Large intestine (tissue), 3 donors: Measurements from ENCODE around the gene FOXO3. TPM values are rescaled to one million over a fixed set of nuclear protein-coding genes. Genes with fewer than 3 reads are reported as not detected.
"Not testable (repeated sequence)": the region's sequence is repeated elsewhere in the genome, so short reads cannot be mapped to it uniquely, and the experiment has no call there.

Experiments
- DNase-seq, 2 donors: peaks; one replicate each; pipeline versions ENCODE4 v3.0.0 to v3.0.0-alpha.2; 2013
- H3K27ac ChIP-seq: one replicate; pipeline ENCODE4 v1.5.1; 2013; ENCODE audit warnings: low read length
- H3K27me3 ChIP-seq: 2 replicates; pipeline ENCODE4 v1.6.1; 2013; ENCODE audit warnings: low read length; ENCODE audit not compliant: control insufficient read depth, insufficient read depth
- H3K36me3 ChIP-seq: 2 replicates; pipeline ENCODE4 v1.6.1; 2013; ENCODE audit warnings: low read length; ENCODE audit not compliant: control insufficient read depth, insufficient read depth
- H3K4me1 ChIP-seq: one replicate; pipeline ENCODE4 v1.6.1; 2013; ENCODE audit warnings: low read length; ENCODE audit not compliant: control insufficient read depth, insufficient read depth
- H3K4me3 ChIP-seq: one replicate; pipeline ENCODE4 v1.5.1; 2013; ENCODE audit warnings: low read length
- H3K9me3 ChIP-seq: one replicate; pipeline ENCODE4 v1.6.1; 2013; ENCODE audit warnings: mild to moderate bottlenecking, low read depth, low read length, moderate library complexity; ENCODE audit not compliant: control insufficient read depth
- WGBS: methylation state at CpG from one replicate; pipeline ENCODE4 v1.1.5; 2013; ENCODE audit warnings: low lambda C conversion rate; ENCODE audit not compliant: insufficient coverage; 5-methylcytosine and 5-hydroxymethylcytosine counted together
- polyA plus RNA-seq: library from polyadenylated mRNA; unstranded; fragments of 120-200 nt; gene quantifications from one replicate; pipeline ENCODE4 v1.2.1, GENCODE V29; 2013

Gene FOXO3
- polyA plus RNA-seq, 1 donor = 39.9 TPM

GRCh38 chr6:108650781-108651180, 90.1 kb downstream of the FOXO3 start:
- peaks cover 15% of the 10 kb centered on the region for H3K4me1 ChIP-seq
- WGBS = 89% methylated on average over 3 of the region's 5 CpGs
- H3K27ac ChIP-seq = no peak overlapping the region
- peaks cover 10% of the 10 kb centered on the region for H3K36me3 ChIP-seq
- no peaks in the 10 kb centered on the region for H3K27me3 ChIP-seq
- no peak for DNase-seq
- no peaks in the 10 kb centered on the region for H3K9me3 ChIP-seq
- no peak overlapping the region for H3K4me3 ChIP-seq

DNA sequence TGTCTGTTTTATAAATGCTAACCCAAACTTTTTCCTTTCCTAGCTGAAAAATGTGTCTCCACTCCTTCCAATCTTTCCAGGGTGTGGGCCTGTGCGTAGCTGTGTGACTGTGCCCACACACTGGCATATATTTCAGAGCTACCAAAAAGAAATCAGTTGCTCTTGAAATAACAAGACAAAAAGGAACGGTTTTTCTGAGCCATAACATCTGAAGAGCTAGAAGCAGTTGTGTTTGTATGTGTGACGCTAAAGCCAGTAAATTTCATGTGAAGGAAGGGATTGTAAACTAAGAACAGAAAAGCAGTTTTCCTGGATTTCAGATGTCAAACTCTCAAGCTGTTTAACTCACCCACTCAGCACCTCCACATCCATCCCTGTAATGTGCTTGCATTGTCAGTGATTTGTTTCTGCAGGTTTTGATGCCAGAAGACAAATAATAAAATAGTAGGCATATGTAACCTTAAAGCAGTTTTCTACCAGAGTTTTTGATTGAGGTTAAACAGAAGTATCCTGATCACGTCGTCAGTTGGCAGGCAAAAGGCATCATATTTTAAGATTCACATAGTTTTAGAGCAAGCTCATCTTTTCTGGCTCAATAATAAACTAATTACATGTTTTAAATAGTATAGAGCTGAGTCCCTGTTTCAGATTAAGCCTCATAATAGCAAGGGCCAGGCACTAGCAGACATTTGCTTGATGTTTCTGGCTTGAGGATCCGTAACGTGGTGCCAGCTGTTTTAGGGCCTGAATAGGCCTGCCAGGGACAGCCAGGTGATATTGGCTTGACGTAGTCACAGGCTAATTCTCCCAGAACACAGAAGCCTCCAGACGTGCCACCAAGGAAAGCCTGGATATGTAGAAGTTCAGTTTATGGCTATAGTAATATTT, 90.9 kb downstream of the FOXO3 start:
- no peaks in the 10 kb centered on the region for H3K27me3 ChIP-seq
- peak; percentile 19 to 26 for DNase-seq
- H3K4me1 ChIP-seq = peaks cover 17% of the 10 kb centered on the region
- no peaks in the 10 kb centered on the region for H3K9me3 ChIP-seq
- no peak overlapping the region for H3K27ac ChIP-seq
- H3K4me3 ChIP-seq = no peak overlapping the region
- WGBS = 100% methylated on average over 2 of the region's 9 CpGs
- peaks cover 8% of the 10 kb centered on the region for H3K36me3 ChIP-seq

DNA sequence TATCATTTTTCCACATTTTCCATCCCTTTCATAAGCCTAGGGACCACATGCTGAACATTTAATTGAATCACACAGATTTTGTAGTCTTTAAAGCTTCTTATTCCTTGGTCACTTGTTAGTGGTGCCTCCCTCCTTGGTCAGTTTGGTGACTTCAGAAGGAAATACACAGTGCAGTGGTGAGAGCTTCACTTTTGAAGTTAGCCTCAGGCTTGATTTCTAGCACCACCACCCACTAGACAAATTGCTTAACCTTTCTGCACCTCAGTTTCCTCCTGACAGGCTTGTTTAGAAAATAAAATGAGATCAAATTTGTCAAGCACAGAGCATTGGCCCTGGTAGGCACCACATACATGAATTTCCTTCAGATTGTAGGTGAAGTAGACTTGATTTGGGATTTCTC, 91.7 kb downstream of the FOXO3 start:
- Histone ChIP-seq H3K27ac (no peak overlapping the region), H3K36me3 (peaks cover 6% of the 10 kb centered on the region), H3K9me3 (no peaks in the 10 kb centered on the region), H3K4me3 (no peak overlapping the region), H3K27me3 (no peaks in the 10 kb centered on the region), H3K4me1 (peaks cover 21% of the 10 kb centered on the region)
- DNase-seq = no peak

GRCh38 chr6:108653949-108654348, 93.2 kb downstream of the FOXO3 start:
- DNase-seq = no peak
- H3K27me3 ChIP-seq = no peaks in the 10 kb centered on the region
- H3K4me1 ChIP-seq = peaks cover 21% of the 10 kb centered on the region
- WGBS = no CpG with 5 or more reads among the region's 3 CpGs
- H3K9me3 ChIP-seq = no peaks in the 10 kb centered on the region
- H3K4me3 ChIP-seq = no peak overlapping the region
- H3K36me3 ChIP-seq = peaks cover 2% of the 10 kb centered on the region
- H3K27ac ChIP-seq = no peak overlapping the region

GRCh38 chr6:108654465-108655106, 93.9 kb downstream of the FOXO3 start:
- DNase-seq = no peak
- Histone ChIP-seq H3K27ac (no peak overlapping the region), H3K9me3 (no peaks in the 10 kb centered on the region), H3K4me3 (no peak overlapping the region), H3K4me1 (peaks cover 20% of the 10 kb centered on the region), H3K27me3 (no peaks in the 10 kb centered on the region), H3K36me3 (peaks cover 2% of the 10 kb centered on the region)
- WGBS = 83% methylated on average over 4 of the region's 5 CpGs

- H3K4me1 ChIP-seq = peaks cover 14% of the 10 kb centered on the region
- WGBS = 71% methylated on average over 1 of the region's 12 CpGs
- H3K27ac ChIP-seq = peak overlapping the region; percentile 7
- H3K9me3 ChIP-seq = no peaks in the 10 kb centered on the region
- H3K27me3 ChIP-seq = no peaks in the 10 kb centered on the region
- DNase-seq = peak in 1 of 2 donors; percentile 47
- H3K36me3 ChIP-seq = peaks cover 2% of the 10 kb centered on the region
- H3K4me3 ChIP-seq = no peak overlapping the region
Observed at GRCh38 chr6:108655806-108656651, 95.3 kb downstream of the FOXO3 start.

GRCh38 chr6:108656836-108657235, 96.1 kb downstream of the FOXO3 start:
- Histone ChIP-seq H3K36me3 (peaks cover 2% of the 10 kb centered on the region), H3K4me1 (peaks cover 18% of the 10 kb centered on the region), H3K4me3 (no peak overlapping the region), H3K27ac (no peak overlapping the region), H3K27me3 (no peaks in the 10 kb centered on the region), H3K9me3 (no peaks in the 10 kb centered on the region)
- DNase-seq = peak; percentile 23 to 46
- WGBS = no CpG with 5 or more reads among the region's 2 CpGs

DNA sequence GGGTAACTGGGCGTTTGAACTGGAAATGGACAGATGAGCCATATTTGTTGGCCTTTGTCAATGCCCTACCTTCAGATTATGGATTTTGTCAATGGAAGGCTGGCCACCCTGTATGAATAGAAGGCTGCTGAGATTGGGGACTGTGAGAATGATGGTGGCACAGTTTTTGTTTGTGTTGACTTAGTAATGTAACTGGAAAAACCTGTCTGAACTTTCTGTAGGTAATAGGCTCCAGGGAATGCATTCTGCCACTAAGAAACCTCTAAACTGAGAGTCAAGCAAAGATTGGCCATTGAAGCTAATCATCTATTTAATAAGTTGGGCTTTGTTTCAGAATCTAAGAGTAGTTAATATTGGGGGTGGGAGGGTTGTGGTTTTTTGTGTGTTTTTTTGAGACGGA, 97.5 kb downstream of the FOXO3 start:
- Histone ChIP-seq H3K4me3 (no peak overlapping the region), H3K27ac (no peak overlapping the region), H3K36me3 (peaks cover 2% of the 10 kb centered on the region), H3K4me1 (peaks cover 18% of the 10 kb centered on the region), H3K9me3 (no peaks in the 10 kb centered on the region), H3K27me3 (no peaks in the 10 kb centered on the region)
- DNase-seq = no peak
- WGBS = no CpG with 5 or more reads among the region's 2 CpGs

DNA sequence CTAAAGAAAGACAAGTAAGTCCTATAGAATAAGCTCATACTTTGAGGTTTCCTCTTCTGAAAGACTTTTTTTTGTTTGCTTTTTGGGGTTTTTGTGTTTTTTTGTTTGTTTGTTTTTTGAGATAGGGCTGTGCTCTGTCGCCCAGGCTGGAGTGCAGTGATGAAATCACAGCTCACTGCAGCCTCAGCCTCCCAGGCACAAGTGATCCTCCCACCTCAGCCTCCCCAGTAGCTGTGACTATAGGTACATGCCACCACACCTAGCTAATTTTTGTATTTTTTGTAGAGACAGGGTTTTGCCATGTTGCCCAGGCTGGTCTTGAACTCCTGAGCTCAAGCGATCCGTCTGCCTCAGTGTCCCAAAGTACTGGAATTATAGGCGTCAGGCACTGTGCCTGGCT, 98.1 kb downstream of the FOXO3 start:
- H3K9me3 ChIP-seq, H3K36me3 ChIP-seq, H3K27ac ChIP-seq, H3K27me3 ChIP-seq, H3K4me3 ChIP-seq, DNase-seq: not testable (repeated sequence)
- 100% methylated on average over 1 of the region's 4 CpGs for WGBS
- peaks cover 18% of the 10 kb centered on the region for H3K4me1 ChIP-seq

- Histone ChIP-seq H3K4me1 (peaks cover 15% of the 10 kb centered on the region), H3K27ac (no peak overlapping the region), H3K36me3 (peaks cover 13% of the 10 kb centered on the region), H3K4me3 (no peak overlapping the region), H3K27me3 (no peaks in the 10 kb centered on the region), H3K9me3 (no peaks in the 10 kb centered on the region)
- no CpG with 5 or more reads among the region's 4 CpGs for whole genome bisulfite sequencing
- DNase-seq = no peak
Observed at GRCh38 chr6:108660251-108660650, 99.5 kb downstream of the FOXO3 start.
